Kidney capillary endothelial cell (primary cell): ENCODE results near the gene LRTM2.
"Not testable (repeated sequence)": the region's sequence is repeated elsewhere in the genome, so short reads cannot be mapped to it uniquely, and the experiment has no call there.

Experiments
- DNase-seq: peaks from one replicate; pipeline ENCODE4 v3.0.0-alpha.2; 2018; ENCODE audit warnings: low spot score

LRTM2 gene

DNA sequence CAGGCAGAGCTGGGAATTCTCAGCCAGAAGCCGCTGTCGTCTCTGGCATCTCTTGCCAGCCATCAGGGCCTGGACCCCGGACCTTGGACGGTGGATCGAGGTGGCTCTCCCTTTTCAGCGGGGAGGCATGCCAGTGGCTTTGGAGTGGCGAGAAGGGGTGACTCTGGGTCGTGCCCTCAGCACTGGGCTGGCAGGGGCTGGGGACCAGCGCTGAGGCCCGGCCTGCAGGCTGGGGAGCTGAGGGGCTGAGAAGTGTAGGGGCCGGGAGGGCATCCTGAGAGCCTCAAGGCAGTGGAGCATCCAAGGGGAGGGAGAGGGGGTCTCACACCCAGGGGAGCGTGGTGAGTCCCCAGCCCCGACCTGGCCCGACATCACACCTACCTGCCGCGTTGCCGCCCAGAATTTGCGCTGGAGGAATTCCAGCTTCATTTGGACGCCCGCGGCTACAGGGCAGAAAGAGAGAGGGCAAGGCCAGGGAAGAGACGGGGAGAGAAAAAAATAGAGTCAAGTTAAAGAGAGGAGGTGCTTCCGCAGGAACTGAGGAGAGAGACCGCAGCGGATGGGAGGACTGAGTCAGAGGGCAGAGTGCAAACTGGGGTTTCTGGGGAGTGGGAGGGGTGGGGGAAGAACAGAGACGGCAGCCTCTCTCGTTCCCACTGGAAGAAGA lies 9.0 kb upstream of the LRTM2 start:
- no peak for DNase-seq

DNA sequence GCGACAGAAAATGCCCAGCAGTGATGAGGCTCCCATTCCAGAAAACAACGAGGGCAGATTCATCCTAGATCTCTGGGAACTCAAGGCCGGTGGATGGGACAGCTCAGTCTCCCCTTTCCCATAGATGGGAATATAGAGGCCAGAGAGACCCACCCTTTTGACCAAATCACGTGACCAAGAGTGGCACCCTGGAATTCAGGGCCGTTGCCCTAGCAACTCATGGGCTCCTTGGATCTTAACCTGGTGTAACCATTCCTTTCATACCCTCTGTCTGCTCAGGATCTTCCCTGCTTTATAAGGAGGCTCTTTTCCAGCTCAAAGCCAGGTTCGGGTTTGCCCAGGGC lies 8.4 kb upstream of the LRTM2 start:
- no peak for DNase-seq

GRCh38 chr12:1812650-1813302 lies 7.6 kb upstream of the LRTM2 start:
- no peak for DNase-seq

GRCh38 chr12:1814266-1814665 lies 6.1 kb upstream of the LRTM2 start:
- no peak for DNase-seq

- no peak for DNase-seq
Measured at GRCh38 chr12:1815108-1815507, 5.3 kb upstream of the LRTM2 start.

- no peak for DNase-seq
Measured at GRCh38 chr12:1815814-1816729, 4.3 kb upstream of the LRTM2 start.

GRCh38 chr12:1816730-1817348 lies 3.5 kb upstream of the LRTM2 start:
- no peak for DNase-seq

- not testable (repeated sequence) for DNase-seq
Measured at GRCh38 chr12:1817928-1818327, 2.4 kb upstream of the LRTM2 start.

GRCh38 chr12:1819050-1819449 lies 1.3 kb upstream of the LRTM2 start:
- no peak for DNase-seq

DNA sequence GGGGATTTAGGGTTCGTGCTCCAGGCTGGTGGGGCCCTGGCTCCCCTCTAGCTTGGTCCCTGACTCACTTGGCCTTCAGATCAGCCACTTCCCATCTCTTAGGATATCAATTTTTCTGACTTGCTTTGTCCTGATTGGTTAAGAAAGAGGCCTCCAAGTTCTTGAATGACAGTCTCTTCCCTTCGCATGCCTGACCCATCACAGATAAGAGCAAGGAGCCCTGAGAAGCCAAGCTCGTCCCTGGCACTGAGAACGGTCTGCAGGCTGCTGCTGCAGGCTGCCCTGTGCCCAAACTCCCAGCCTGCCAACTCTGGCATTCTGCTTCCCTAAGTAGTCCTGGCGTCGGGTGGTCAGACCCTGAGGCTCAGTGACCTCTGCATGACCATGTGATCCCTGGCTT lies 794 bp upstream of the LRTM2 start:
- DNase-seq = no peak

- no peak for DNase-seq
Measured at GRCh38 chr12:1820896-1821291, 529 bp downstream of the LRTM2 start.

DNA sequence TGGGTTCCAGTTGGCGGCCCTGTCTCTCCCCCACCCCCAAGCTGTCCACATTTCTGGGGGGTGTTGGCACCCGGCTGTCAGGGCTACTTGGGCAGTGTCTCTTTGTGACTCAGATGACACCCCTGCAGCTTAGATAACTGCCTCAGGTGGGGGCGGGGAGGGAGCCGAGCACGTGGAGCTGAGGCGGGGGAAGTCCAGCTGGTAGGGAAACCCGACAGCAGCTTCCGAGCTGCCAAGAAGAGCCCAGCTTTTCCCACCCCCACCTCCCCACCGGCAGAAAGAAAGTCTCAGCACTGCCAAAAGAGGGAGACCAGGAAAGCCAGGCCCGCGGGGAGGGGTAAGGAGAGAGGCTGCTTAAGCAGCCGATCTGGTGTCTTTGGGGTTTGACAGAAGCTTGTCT lies 1.4 kb downstream of the LRTM2 start:
- DNase-seq = no peak

GRCh38 chr12:1822699-1823098 lies 2.3 kb downstream of the LRTM2 start:
- no peak for DNase-seq

- no peak for DNase-seq
Measured at GRCh38 chr12:1823237-1823636, 2.9 kb downstream of the LRTM2 start.

- DNase-seq = no peak
Measured at GRCh38 chr12:1825382-1826102, 5.2 kb downstream of the LRTM2 start.

GRCh38 chr12:1826401-1826800 lies 6.0 kb downstream of the LRTM2 start:
- no peak for DNase-seq

GRCh38 chr12:1826867-1827705 lies 6.7 kb downstream of the LRTM2 start:
- DNase-seq = no peak

GRCh38 chr12:1827826-1828805 lies 7.8 kb downstream of the LRTM2 start:
- no peak for DNase-seq

DNA sequence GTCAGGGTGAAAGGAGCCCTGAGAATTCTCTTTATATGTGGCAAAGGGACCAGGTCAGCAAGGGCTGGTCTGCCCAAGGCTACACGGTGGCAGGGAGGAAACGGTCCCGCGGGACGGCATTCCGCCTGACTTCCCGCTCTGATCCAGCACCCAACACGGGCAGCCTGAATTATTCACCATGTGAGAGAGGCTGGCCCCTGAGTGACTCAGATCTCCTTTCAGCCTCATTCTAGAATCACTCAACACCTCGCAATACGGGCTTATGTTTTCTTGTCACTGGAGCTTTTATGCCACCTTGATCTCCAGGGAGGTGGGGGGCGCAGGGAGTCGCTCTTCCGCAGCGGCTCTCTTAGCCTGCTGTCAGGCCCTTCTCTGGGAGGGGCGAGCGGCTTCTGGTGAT lies 8.5 kb downstream of the LRTM2 start:
- DNase-seq = no peak
